ENCODE measurements around the gene KCNAB2.

The KCNAB2 gene

GRCh38 chr1:6085666-6086065 lies 40.0 kb downstream of the KCNAB2 start:
- no peak for DNase-seq

GRCh38 chr1:6086358-6086757 lies 40.7 kb downstream of the KCNAB2 start:
- DNase-seq, result no peak

- DNase-seq, result no peak
These were observed 41.2 kb downstream of the KCNAB2 start for GRCh38 chr1:6086762-6087376.

- DNase-seq, result no peak
These were observed 41.7 kb downstream of the KCNAB2 start for GRCh38 chr1:6087377-6087772.

GRCh38 chr1:6087958-6088357 lies 42.3 kb downstream of the KCNAB2 start:
- DNase-seq, result no peak

- no peak for DNase-seq
These were observed 43.3 kb downstream of the KCNAB2 start for GRCh38 chr1:6088956-6089355.

- DNase-seq, result no peak
These were observed 44.6 kb downstream of the KCNAB2 start for GRCh38 chr1:6090288-6090687.

GRCh38 chr1:6090996-6091822 lies 45.5 kb downstream of the KCNAB2 start:
- DNase-seq, result no peak

- DNase-seq, result no peak
These were observed 46.1 kb downstream of the KCNAB2 start for GRCh38 chr1:6091823-6092109.

- DNase-seq, result no peak
These were observed 46.5 kb downstream of the KCNAB2 start for GRCh38 chr1:6092211-6092610.

- no peak for DNase-seq
These were observed 47.4 kb downstream of the KCNAB2 start for GRCh38 chr1:6093071-6093470.

GRCh38 chr1:6093611-6094010 lies 47.9 kb downstream of the KCNAB2 start:
- no peak for DNase-seq

GRCh38 chr1:6094246-6094645 lies 48.6 kb downstream of the KCNAB2 start:
- no peak for DNase-seq

GRCh38 chr1:6094801-6095505 lies 49.3 kb downstream of the KCNAB2 start:
- DNase-seq, result no peak

GRCh38 chr1:6095511-6096242 lies 50.0 kb downstream of the KCNAB2 start:
- no peak for DNase-seq

GRCh38 chr1:6096243-6097116 lies 50.8 kb downstream of the KCNAB2 start:
- no peak for DNase-seq

GRCh38 chr1:6097117-6097595 lies 51.5 kb downstream of the KCNAB2 start:
- DNase-seq, result no peak

GRCh38 chr1:6097824-6098223 lies 52.1 kb downstream of the KCNAB2 start:
- DNase-seq, result no peak

- DNase-seq, result no peak
These were observed 52.9 kb downstream of the KCNAB2 start for GRCh38 chr1:6098303-6099215.

- DNase-seq, result no peak
These were observed 53.6 kb downstream of the KCNAB2 start for GRCh38 chr1:6099297-6099696.
